K562 (cell line): ENCODE data around the gene SPOCD1. TPM values are rescaled to one million over a fixed set of nuclear protein-coding genes. Genes with fewer than 3 reads are reported as not detected.
A peak's percentile ranks its signal among the peaks of the same experiment; 100 is the strongest.

ENCODE experiments used
- ATAC-seq: fragments of 200-7000 bp; cut with Tn5 transposase; 3 replicates; pipeline ENCODE4 v1.9.1; 2020; ENCODE audit warnings: moderate library complexity
- BruUV-seq: library from RNA; stranded (reverse); fragments of 400-500 nt; replicated peaks from 2 replicates; lab custom pipeline; 2021; lab: Mats Ljungman, UMichigan
- CTCF ChIA-PET: fragments of 300-600 bp; formaldehyde crosslinking; extraction: SDS; loops from one replicate; lab custom pipeline; 2021; ENCODE audit warnings: low intra/inter-chr PET ratio; lab: Yijun Ruan, JAX
- POLR2A ChIA-PET: fragments of 300-600, 350-650 bp; sonication (Branson Sonifier 250); formaldehyde crosslinking; extraction: SDS; loops from one replicate; lab custom pipeline; 2021; ENCODE audit warnings: antibody characterized with exemption, inconsistent platforms; lab: Yijun Ruan, JAX
- DNase-seq, 4 experiments: peaks; one replicate each; pipeline versions ENCODE4 v3.0.0 to v3.0.0-alpha.2; 2011 to 2018; ENCODE audit warnings: low spot score in 3 of 4, mixed read lengths in 3 of 4; ENCODE audit errors: extremely low read depth in 1 of 4
- FAIRE-seq: peaks from 2 replicates; lab custom pipeline; 2011; peaks lifted over from hg19 to GRCh38; lab: Jason Lieb, UNC
- H2AFZ ChIP-seq: 2 replicates; pipeline ENCODE4 v1.6.0; 2011; ENCODE audit warnings: low read depth, low read length, control low read depth, inconsistent platforms
- H3K27ac ChIP-seq: fragments of 200-600 bp; 3 replicates; pipeline ENCODE4 v1.8.0; 2011; ENCODE audit warnings: low read depth, mild to moderate bottlenecking, control low read depth, inconsistent platforms, low read length, moderate library complexity, mixed read lengths; ENCODE audit errors: extremely low read depth
- H3K27me3 ChIP-seq, 2 experiments: fragments of 300-600 bp in 1 of 2; 2 replicates in 1 of 2; 3 replicates in 1 of 2; pipeline versions ENCODE4 v1.6.0 to v1.8.0; 2011; ENCODE audit warnings: inconsistent platforms in 2 of 2, low read length in 2 of 2, mild to moderate bottlenecking in 1 of 2, mixed read lengths in 1 of 2, moderate library complexity in 1 of 2; ENCODE audit not compliant: control insufficient read depth in 2 of 2, insufficient read depth in 2 of 2
- H3K36me3 ChIP-seq: fragments of 300-600 bp; 3 replicates; pipeline ENCODE4 v1.8.0; 2011; ENCODE audit warnings: mild to moderate bottlenecking, low read length, inconsistent platforms; ENCODE audit not compliant: control insufficient read depth, insufficient read depth
- H3K4me1 ChIP-seq, 2 experiments: fragments of 200-600 bp in 1 of 2; replicated peaks in 1 of 2; 2 replicates in 1 of 2; 3 replicates in 1 of 2; pipeline versions ENCODE4 v1.5.1 to v1.8.0; 2011; ENCODE audit warnings: inconsistent platforms in 2 of 2, low read length in 2 of 2, mild to moderate bottlenecking in 1 of 2, mixed read lengths in 1 of 2, moderate library complexity in 1 of 2; ENCODE audit not compliant: control insufficient read depth in 2 of 2, insufficient read depth in 2 of 2
- H3K4me2 ChIP-seq: 2 replicates; pipeline ENCODE4 v1.6.1; 2011; ENCODE audit warnings: low read length, control low read depth, inconsistent platforms, mixed read lengths; ENCODE audit not compliant: insufficient read depth
- H3K4me3 ChIP-seq: fragments of 200-600 bp; sonication (generic), shearing (Covaris generic); 2 replicates; pipeline ENCODE4 v1.5.1; 2016; ENCODE audit warnings: control low read depth, inconsistent platforms
- H3K79me2 ChIP-seq: fragments of 200-600 bp; 3 replicates; pipeline ENCODE4 v1.8.0; 2011; ENCODE audit warnings: low read length, inconsistent platforms; ENCODE audit not compliant: control insufficient read depth, insufficient read depth
- H3K9ac ChIP-seq, 2 experiments: 2 replicates each; pipeline versions ENCODE4 v1.6.0 to v1.6.1; 2011; ENCODE audit warnings: low read depth in 2 of 2, low read length in 2 of 2, control low read depth in 1 of 2, inconsistent platforms in 1 of 2, mild to moderate bottlenecking in 1 of 2, mixed read lengths in 1 of 2; ENCODE audit not compliant: insufficient read depth in 1 of 2
- H3K9me1 ChIP-seq: one replicate; pipeline ENCODE4 v1.6.0; 2011; ENCODE audit warnings: inconsistent platforms, mild to moderate bottlenecking, low read length, moderate library complexity; ENCODE audit not compliant: control insufficient read depth, insufficient read depth
- H3K9me3 ChIP-seq: replicated peaks from 2 replicates; pipeline ENCODE4 v1.5.1; 2011; ENCODE audit warnings: low read depth, low read length, inconsistent platforms; ENCODE audit not compliant: control insufficient read depth, insufficient read depth
- H4K20me1 ChIP-seq: replicated peaks from 2 replicates; pipeline ENCODE4 v1.6.1; 2011; ENCODE audit warnings: low read length, inconsistent platforms, mixed read lengths; ENCODE audit not compliant: control insufficient read depth, insufficient read depth
- ADNP ChIP-seq: fragments of 200-800 bp; sonication (Bioruptor generic); IDR thresholded peaks from 2 replicates; pipeline ENCODE4 v1.6.1; 2016; ENCODE audit warnings: missing genetic modification characterization, missing compliant biosample characterization
- BMI1 ChIP-seq: fragments of 150-350 bp; IDR thresholded peaks from 2 replicates; pipeline ENCODE4 v1.6.1; 2014; ENCODE audit warnings: low read length
- CBX1 ChIP-seq: sonication (generic); IDR thresholded peaks from 2 replicates; pipeline ENCODE4 v1.6.1; 2016; ENCODE audit warnings: antibody characterized with exemption, low read depth, mild to moderate bottlenecking
- CGGBP1 ChIP-seq: fragments of 250-450 bp; sonication (Bioruptor Pico); IDR thresholded peaks from 2 replicates; pipeline ENCODE4 v1.9.0; 2021; ENCODE audit warnings: mild to moderate bottlenecking
- CTBP1 ChIP-seq: fragments of 450-650 bp; IDR thresholded peaks from 2 replicates; pipeline ENCODE4 v1.6.1; 2016; ENCODE audit warnings: borderline replicate concordance
- ELF2 ChIP-seq: fragments of 250-450 bp; sonication (Bioruptor Pico); IDR thresholded peaks from 2 replicates; pipeline ENCODE4 v1.5.0; 2021; ENCODE audit warnings: mild to moderate bottlenecking
- FIP1L1 ChIP-seq: fragments of 200-400 bp; formaldehyde crosslinking; IDR thresholded peaks from 2 replicates; pipeline ENCODE4 v1.6.1; 2018; ENCODE audit warnings: mild to moderate bottlenecking, low read depth, low read length; ENCODE audit not compliant: poor library complexity, severe bottlenecking
- HNRNPUL1 ChIP-seq: fragments of 200-400 bp; formaldehyde crosslinking; IDR thresholded peaks from 2 replicates; pipeline ENCODE4 v1.6.1; 2017; ENCODE audit warnings: low read length
- PCBP2 ChIP-seq: fragments of 200-400 bp; formaldehyde crosslinking; IDR thresholded peaks from 2 replicates; pipeline ENCODE4 v1.6.1; 2018; ENCODE audit warnings: low read length, low read depth, mild to moderate bottlenecking, moderate library complexity; ENCODE audit not compliant: poor library complexity, severe bottlenecking
- PML ChIP-seq: IDR thresholded peaks from 2 replicates; pipeline ENCODE4 v1.6.1; 2012; ENCODE audit warnings: low read length, inconsistent platforms
- RB1 ChIP-seq: fragments of 450-650 bp; IDR thresholded peaks from 2 replicates; pipeline ENCODE4 v1.6.1; 2017; ENCODE audit warnings: low read depth, mild to moderate bottlenecking
- TEAD2 ChIP-seq: fragments of 450-650 bp; IDR thresholded peaks from 2 replicates; pipeline ENCODE4 v1.6.1; 2016; ENCODE audit warnings: missing genetic modification characterization, control low read depth, missing compliant biosample characterization
- TFE3 ChIP-seq: fragments of 450-650 bp; formaldehyde crosslinking; IDR thresholded peaks from 2 replicates; pipeline ENCODE4 v1.4.0; 2020; ENCODE audit warnings: mild to moderate bottlenecking, mixed read lengths
- TSC22D4 ChIP-seq: fragments of 450-650 bp; IDR thresholded peaks from 2 replicates; pipeline ENCODE4 v1.6.1; 2016; ENCODE audit warnings: missing genetic modification characterization, missing biosample characterization, control low read depth
- ZMIZ1 ChIP-seq, 2 experiments: fragments of 150-350 bp in 1 of 2; IDR thresholded peaks; 2 replicates each; pipeline ENCODE4 v1.6.1; 2012 to 2016; ENCODE audit warnings: low read depth in 2 of 2, low read length in 2 of 2, mild to moderate bottlenecking in 1 of 2, moderate library complexity in 1 of 2
- WGBS: fragments of 100-300 bp; shearing (Covaris generic); methylation state at CpG from one replicate; pipeline ENCODE4 v1.1.6; 2016; ENCODE audit warnings: low coverage, mixed read lengths; ENCODE audit not compliant: insufficient coverage; ENCODE audit errors: missing lambda C conversion rate; 5-methylcytosine and 5-hydroxymethylcytosine counted together
- in situ Hi-C: fragments of 300-500 bp; cut with MboI; formaldehyde crosslinking; loops from 4 replicates; pipeline ENCODE4 v1.15.0; 2018; ENCODE audit warnings: inconsistent platforms, mixed read lengths
- intact Hi-C: fragments of 100-400 bp; cut with micrococcal nuclease; formaldehyde crosslinking; loops from 2 replicates; pipeline ENCODE4 v1.14.2; 2022
- polyA plus RNA-seq, 8 experiments: library from polyadenylated mRNA; depleted of rRNA in 4 of 8; stranded (reverse) in 5 of 8; unstranded in 3 of 8; fragments of >200 nt; fragmentation: Nextera tagmentation in 2 of 8; fragmentation: Illumina TruSeq in 1 of 8; extraction: Ambion mirVana in 2 of 8; extraction: Trizol in 1 of 8; gene quantifications; 2 replicates each; pipeline versions ENCODE4 v1.2.1 to v1.2.3, GENCODE V29; 2011 to 2014; ENCODE audit warnings: inconsistent platforms in 1 of 8, missing spikeins in 1 of 8
- total RNA-seq, 7 experiments: library from RNA; depleted of rRNA in 6 of 7; stranded (reverse); fragments of >200 nt in 6 of 7; fragmentation: Illumina TruSeq in 2 of 7; extraction: Trizol in 2 of 7; gene quantifications; 2 replicates each; pipeline versions ENCODE4 v1.2.1 to v1.2.3, GENCODE V29; 2011 to 2021; ENCODE audit warnings: low replicate concordance in 1 of 7

SPOCD1 gene
- total and polyA plus RNA-seq, 9 of the 15 experiments (the other 6 are each of a cell fraction or from before 2014, with no cell fraction given) = 0.03 to 0.71 (median 0.26) TPM; not detected in 1

GRCh38 chr1:31811605-31812004, 4.2 kb downstream of the SPOCD1 start:
- Histone ChIP-seq H3K9ac (peak overlapping the region in 1 of 2 experiments; percentile 57; a peak in 1 of 4 replicates), H3K9me3 (no peaks in the 10 kb centered on the region), H2AFZ (no peak overlapping the region), H3K27me3 (no peaks in the 10 kb centered on the region), H3K79me2 (no peaks in the 10 kb centered on the region), H3K27ac (no peak overlapping the region), H3K4me2 (no peak overlapping the region), H3K9me1 (no peaks in the 10 kb centered on the region), H4K20me1 (no peaks in the 10 kb centered on the region), H3K4me3 (no peak overlapping the region), H3K36me3 (no peaks in the 10 kb centered on the region), H3K4me1 (peaks cover 11 to 24% of the 10 kb centered on the region in 2 experiments; a peak in 4 of 5 replicates)
- in situ Hi-C loops (no loop called here), intact Hi-C loops (loop anchor here (10.0 kb wide), 1 partner anchor 253 kb away; no protein-coding TSS in a partner anchor)
- FAIRE-seq (no peak), ATAC-seq (no peak), DNase-seq (peak in 3 of 4 experiments; percentile 12 to 67 (median 63))
- POLR2A ChIA-PET = interaction anchor here (0.6 to 1.2 kb wide), 7 partner anchors 11 to 291 kb away, joined by 3 to 7 read pairs (median 5); no protein-coding TSS in a partner anchor
- no TSS peak for BruUV-seq
- CTCF ChIA-PET = no interaction called here
- 25% methylated on average over 7 of the region's 7 CpGs for WGBS
- no peak for TF ChIP-seq TFE3
- no peak for TF ChIP-seq PCBP2
- TF ChIP-seq ADNP (tag) = no peak
- TF ChIP-seq HNRNPUL1 = no peak
- TF ChIP-seq TSC22D4 (tag) = no peak
- no peak for TF ChIP-seq CGGBP1 (CRISPR knock-in tag)
- no peak for TF ChIP-seq TEAD2 (tag)
- no peak for TF ChIP-seq PML
- TF ChIP-seq ELF2 (CRISPR knock-in tag) = no peak
- TF ChIP-seq CBX1 = no peak
- peak; percentile 37; the same call in 1 of the 2 replicates for TF ChIP-seq CTBP1
- no peak for TF ChIP-seq RB1
- TF ChIP-seq FIP1L1 = no peak
- TF ChIP-seq BMI1 = peak; percentile 60; the same call in 1 of the 2 replicates
- no peak for TF ChIP-seq ZMIZ1 (IDR thresholded peaks at IDR 0.05; ENCODE audit: low read depth in 2 of 2, low read length in 2 of 2)
